NCI-H128 (cell line): ENCODE data around the gene CCNB2.

ENCODE experiments used
- DNase-seq: peaks from one replicate; lab custom pipeline; 2025; ENCODE audit not compliant: unreplicated experiment; lab: John Stamatoyannopoulos, UW

Gene CCNB2

GRCh38 chr15:59165726-59166125 is 60.8 kb downstream of the CCNB2 start:
- DNase-seq: no peak

GRCh38 chr15:59166166-59166565 is 61.2 kb downstream of the CCNB2 start:
- no peak for DNase-seq

GRCh38 chr15:59166601-59167265 is 61.8 kb downstream of the CCNB2 start:
- no peak for DNase-seq

GRCh38 chr15:59168536-59168935 is 63.6 kb downstream of the CCNB2 start:
- no peak for DNase-seq

GRCh38 chr15:59169251-59169708 is 64.3 kb downstream of the CCNB2 start:
- no peak for DNase-seq

- no peak for DNase-seq
Measured at GRCh38 chr15:59170295-59171066, 65.5 kb downstream of the CCNB2 start.

- DNase-seq: no peak
Measured at GRCh38 chr15:59171067-59171397, 66.1 kb downstream of the CCNB2 start.

GRCh38 chr15:59172289-59172901 is 67.4 kb downstream of the CCNB2 start:
- no peak for DNase-seq

GRCh38 chr15:59173194-59173593 is 68.2 kb downstream of the CCNB2 start:
- no peak for DNase-seq

GRCh38 chr15:59174151-59174834 is 69.3 kb downstream of the CCNB2 start:
- DNase-seq: no peak
